IPS-18c (cell line): ENCODE results near the gene NAT8L.

Experiments used
- H3K4me3 ChIP-seq: 2 replicates; pipeline ENCODE4 v1.7.0; 2013; ENCODE audit warnings: low read depth, mild to moderate bottlenecking, low read length, moderate library complexity; ENCODE audit not compliant: insufficient read depth
- H3K9me3 ChIP-seq: one replicate; pipeline ENCODE4 v1.6.1; 2013; ENCODE audit warnings: mild to moderate bottlenecking, low read length, moderate library complexity; ENCODE audit not compliant: control insufficient read depth, insufficient read depth

Gene NAT8L

GRCh38 chr4:2079006-2079405 lies 19.9 kb downstream of the NAT8L start:
- Histone ChIP-seq H3K4me3 (no peak overlapping the region), H3K9me3 (no peaks in the 10 kb centered on the region)

- no peak overlapping the region for H3K4me3 ChIP-seq
- no peaks in the 10 kb centered on the region for H3K9me3 ChIP-seq
Measured at GRCh38 chr4:2079926-2080325, 20.8 kb downstream of the NAT8L start.

GRCh38 chr4:2080429-2081300 lies 21.5 kb downstream of the NAT8L start:
- Histone ChIP-seq H3K9me3 (no peaks in the 10 kb centered on the region), H3K4me3 (no peak overlapping the region)

- H3K9me3 ChIP-seq, result no peaks in the 10 kb centered on the region
- H3K4me3 ChIP-seq, result no peak overlapping the region
Measured at GRCh38 chr4:2081540-2081939, 22.4 kb downstream of the NAT8L start.

GRCh38 chr4:2082118-2082517 lies 23.0 kb downstream of the NAT8L start:
- Histone ChIP-seq H3K4me3 (no peak overlapping the region), H3K9me3 (no peaks in the 10 kb centered on the region)

- Histone ChIP-seq H3K9me3 (no peaks in the 10 kb centered on the region), H3K4me3 (no peak overlapping the region)
Measured at GRCh38 chr4:2082627-2083026, 23.5 kb downstream of the NAT8L start.

- H3K9me3 ChIP-seq, result no peaks in the 10 kb centered on the region
- no peak overlapping the region for H3K4me3 ChIP-seq
Measured at GRCh38 chr4:2083116-2083825, 24.1 kb downstream of the NAT8L start.

GRCh38 chr4:2083826-2084160 lies 24.7 kb downstream of the NAT8L start:
- no peak overlapping the region for H3K4me3 ChIP-seq
- H3K9me3 ChIP-seq, result no peaks in the 10 kb centered on the region

GRCh38 chr4:2084316-2084715 lies 25.2 kb downstream of the NAT8L start:
- H3K4me3 ChIP-seq, result no peak overlapping the region
- no peaks in the 10 kb centered on the region for H3K9me3 ChIP-seq

GRCh38 chr4:2085496-2085901 lies 26.4 kb downstream of the NAT8L start:
- H3K9me3 ChIP-seq, result no peaks in the 10 kb centered on the region

GRCh38 chr4:2087170-2087569 lies 28.0 kb downstream of the NAT8L start:
- no peaks in the 10 kb centered on the region for H3K9me3 ChIP-seq
- no peak overlapping the region for H3K4me3 ChIP-seq

More at GRCh38 chr4:2085496-2085901, 26.4 kb downstream of the NAT8L start:
- no peak overlapping the region for H3K4me3 ChIP-seq

- H3K9me3 ChIP-seq, result no peaks in the 10 kb centered on the region
- no peak overlapping the region for H3K4me3 ChIP-seq
Measured at GRCh38 chr4:2089222-2089621, 30.1 kb downstream of the NAT8L start.

GRCh38 chr4:2090642-2091041 lies 31.5 kb downstream of the NAT8L start:
- H3K9me3 ChIP-seq, result no peaks in the 10 kb centered on the region
- no peak overlapping the region for H3K4me3 ChIP-seq

GRCh38 chr4:2091990-2092668 lies 33.0 kb downstream of the NAT8L start:
- Histone ChIP-seq H3K9me3 (peaks cover 3% of the 10 kb centered on the region), H3K4me3 (no peak overlapping the region)

GRCh38 chr4:2092669-2093053 lies 33.5 kb downstream of the NAT8L start:
- Histone ChIP-seq H3K4me3 (no peak overlapping the region), H3K9me3 (peaks cover 3% of the 10 kb centered on the region)

GRCh38 chr4:2093265-2093664 lies 34.1 kb downstream of the NAT8L start:
- H3K9me3 ChIP-seq, result peaks cover 3% of the 10 kb centered on the region
- H3K4me3 ChIP-seq, result no peak overlapping the region

GRCh38 chr4:2094545-2094944 lies 35.4 kb downstream of the NAT8L start:
- H3K9me3 ChIP-seq, result peaks cover 3% of the 10 kb centered on the region
- H3K4me3 ChIP-seq, result no peak overlapping the region
